HFFc6 (cell line): ENCODE results near the gene IL11RA. TPM values are rescaled to one million over a fixed set of nuclear protein-coding genes. Genes with fewer than 3 reads are reported as not detected.

Experiments used
- DNase-seq: peaks from one replicate; pipeline ENCODE4 v3.0.0-alpha.2; 2018
- H3K27ac Mint-ChIP-seq: 2 replicates; pipeline ENCODE4 v1.8.0; 2020; ENCODE audit warnings: mild to moderate bottlenecking, mixed read lengths
- H3K27me3 Mint-ChIP-seq: 2 replicates; pipeline ENCODE4 v1.8.0; 2021; ENCODE audit warnings: mild to moderate bottlenecking, moderate library complexity, mixed read lengths; ENCODE audit not compliant: insufficient read depth
- H3K36me3 Mint-ChIP-seq: 2 replicates; pipeline ENCODE4 v1.8.0; 2021; ENCODE audit warnings: low read depth, mixed read lengths
- H3K4me1 Mint-ChIP-seq: 2 replicates; pipeline ENCODE4 v1.8.0; 2020; ENCODE audit warnings: low read depth, mixed read lengths
- H3K4me3 Mint-ChIP-seq: 2 replicates; pipeline ENCODE4 v1.8.0; 2020; ENCODE audit warnings: mild to moderate bottlenecking, moderate library complexity, mixed read lengths
- H3K9me3 Mint-ChIP-seq: 2 replicates; pipeline ENCODE4 v1.8.0; 2020; ENCODE audit warnings: mild to moderate bottlenecking, mixed read lengths
- CTCF ChIP-seq: fragments of 200-600 bp; sonication (generic); IDR thresholded peaks from 2 replicates; pipeline ENCODE4 v1.5.0; 2021; ENCODE audit warnings: antibody characterized with exemption, mild to moderate bottlenecking
- total RNA-seq, 6 experiments: library from RNA; stranded (reverse); fragmentation: NEBNext Ultra II Directional; extraction: Animal tissue kit (Norgen Biotek cat#: 25700); gene quantifications; 2 replicates in 1 of 6; 3 replicates in 5 of 6; pipeline ENCODE4 v1.2.3, GENCODE V29; 2021

IL11RA gene
- total RNA-seq, 6 experiments from 2014 or later: 20.9 to 26.3 (median 23.6) TPM

- Mint-ChIP-seq H3K4me3 (no peak overlapping the region), H3K27ac (no peak overlapping the region), H3K4me1 (0 out of 2 replicates have a peak, but pooled peaks cover 4% of the 10 kb centered on the region), H3K36me3 (no peaks in the 10 kb centered on the region), H3K27me3 (peaks cover 18% of the 10 kb centered on the region), H3K9me3 (no peaks in the 10 kb centered on the region)
- DNase-seq: no peak
- no peak for TF ChIP-seq CTCF
Observed at GRCh38 chr9:34707130-34707529, 55.1 kb downstream of the IL11RA start.

GRCh38 chr9:34709196-34709978 lies 57.4 kb downstream of the IL11RA start:
- no peaks in the 10 kb centered on the region for H3K9me3 Mint-ChIP-seq
- no peaks in the 10 kb centered on the region for H3K4me1 Mint-ChIP-seq

GRCh38 chr9:34710023-34710422 lies 58.0 kb downstream of the IL11RA start, which contains the start of gene CCL21:
Gene CCL21 (minus strand): TSS chr9:34710136. CDS start chr9:34710066, 70 bp downstream.
- DNase-seq: no peak
- no peaks in the 10 kb centered on the region for H3K4me1 Mint-ChIP-seq
- H3K27ac Mint-ChIP-seq: no peak within 1 kb of the TSS
- no peak for TF ChIP-seq CTCF
- no peaks in the 10 kb centered on the region for H3K9me3 Mint-ChIP-seq
- H3K27me3 Mint-ChIP-seq: peaks cover 30% of the 10 kb centered on the region
- no peaks in the 10 kb centered on the region for H3K36me3 Mint-ChIP-seq
- no peak within 1 kb of the TSS for H3K4me3 Mint-ChIP-seq

More at GRCh38 chr9:34709196-34709978, 57.4 kb downstream of the IL11RA start:
- no peak overlapping the region for H3K4me3 Mint-ChIP-seq
- no peaks in the 10 kb centered on the region for H3K36me3 Mint-ChIP-seq
- TF ChIP-seq CTCF: no peak
- H3K27me3 Mint-ChIP-seq: peaks cover 28% of the 10 kb centered on the region
- H3K27ac Mint-ChIP-seq: no peak overlapping the region
- no peak for DNase-seq

Other genes starting within 250 kb of the IL11RA start
- 10 to 100 TPM; 21.6 to 23.6 (median 22.6) TPM for gene FAM219A, start 193.6 kb upstream of the IL11RA start, total RNA-seq
- gene DNAI1, start 193.4 kb upstream of the IL11RA start, total RNA-seq: not detected
- gene ENHO, start 129.2 kb upstream of the IL11RA start, total RNA-seq: under 1 TPM in 2 of 6 experiments, not detected in 4; 0.19 to 0.57 TPM
- gene CNTFR, start 62.5 kb upstream of the IL11RA start, total RNA-seq: not detected
- gene RPP25L, start 40.1 kb upstream of the IL11RA start, total RNA-seq: 10 to 100 TPM; 16.1 to 22.0 (median 19.6) TPM
- 100 to 1,000 TPM; 150 to 176 (median 161) TPM for gene DCTN3, start 31.7 kb upstream of the IL11RA start, total RNA-seq
- gene ARID3C, start 23.1 kb upstream of the IL11RA start, total RNA-seq: under 1 TPM in 2 of 6 experiments, not detected in 4; 0.14 to 0.17 TPM
- 100 to 1,000 TPM; 126 to 148 (median 138) TPM for gene SIGMAR1, start 14.4 kb upstream of the IL11RA start, total RNA-seq
- 10 to 100 TPM; 20.5 to 27.4 (median 22.0) TPM for gene GALT, start 5.5 kb upstream of the IL11RA start, total RNA-seq
- gene CCL27, start 10.5 kb downstream of the IL11RA start, total RNA-seq: under 1 TPM in 1 of 6 experiments, not detected in 5; 0.88 TPM
- not detected for gene CCL19, start 39.1 kb downstream of the IL11RA start, total RNA-seq
- gene CCL21, start 58.0 kb downstream of the IL11RA start, total RNA-seq: not detected